SU-DHL-6 (cell line): ENCODE results near the gene TMEM131L.

ENCODE experiments used
- CTCF ChIP-seq: fragments of 200-600 bp; sonication (generic); IDR thresholded peaks from one replicate; pipeline ENCODE4 v1.5.1; 2017; ENCODE audit warnings: antibody characterized with exemption, mild to moderate bottlenecking, low read length, moderate library complexity; ENCODE audit not compliant: insufficient read depth, poor library complexity, severe bottlenecking
- EZH2phosphoT487 ChIP-seq: fragments of 200-600 bp; sonication (generic), shearing (Covaris generic); conservative IDR thresholded peaks from 2 replicates; pipeline ENCODE4 v1.6.1; 2018; ENCODE audit warnings: mild to moderate bottlenecking, antibody characterized with exemption, low read length, moderate library complexity, mixed read lengths

DNA sequence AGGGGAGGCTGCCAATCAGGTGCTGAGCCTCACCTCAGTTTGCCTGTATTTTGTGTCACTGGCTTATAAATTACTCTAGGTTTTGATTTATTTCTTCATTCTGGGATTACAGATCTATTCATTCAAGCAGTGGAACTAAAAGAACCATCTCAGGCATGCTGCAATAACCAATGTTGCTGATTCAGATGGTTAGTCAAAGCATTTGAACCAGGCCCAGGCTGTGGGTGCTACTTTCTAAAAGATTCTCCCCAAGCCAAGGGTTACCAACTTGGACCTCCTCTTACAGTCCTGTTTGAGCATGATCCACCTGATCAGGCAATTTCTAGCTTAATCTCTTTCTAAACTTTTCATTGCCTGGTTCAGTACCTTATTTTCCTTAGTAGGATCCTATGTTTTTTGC is 67.2 kb downstream of the TMEM131L start:
- TF ChIP-seq CTCF: no peak
- no peak for TF ChIP-seq EZH2phosphoT487
